Effector memory CD8-positive, alpha-beta T cell (primary cell): ENCODE results near the gene SDHB.

ENCODE experiments used
- ATAC-seq: fragments of 150-1000 bp; cut with Tn5 transposase; replicated peaks from 2 replicates; pipeline ENCODE4 v1.10.0; 2021; ENCODE audit warnings: mild to moderate bottlenecking, moderate library complexity
- DNase-seq, 3 experiments: peaks; one replicate each; pipeline ENCODE4 v3.0.0; 2021
- H3K27ac Mint-ChIP-seq, 2 donors: one replicate each; pipeline ENCODE4 v1.8.0; 2022; ENCODE audit warnings: mild to moderate bottlenecking in 2 of 2, mixed read lengths in 2 of 2, moderate library complexity in 2 of 2
- H3K27me3 Mint-ChIP-seq, 2 donors: one replicate each; pipeline ENCODE4 v1.8.0; 2022; ENCODE audit warnings: mixed read lengths in 2 of 2
- H3K36me3 Mint-ChIP-seq: one replicate; pipeline ENCODE4 v1.8.0; 2022; ENCODE audit warnings: mild to moderate bottlenecking, moderate library complexity, mixed read lengths; ENCODE audit not compliant: insufficient read depth
- H3K4me1 Mint-ChIP-seq, 2 donors: one replicate each; pipeline ENCODE4 v1.8.0; 2022; ENCODE audit warnings: low read depth in 2 of 2, mixed read lengths in 2 of 2
- H3K4me3 Mint-ChIP-seq, 2 donors: one replicate each; pipeline ENCODE4 v1.8.0; 2022; ENCODE audit warnings: mild to moderate bottlenecking in 2 of 2, mixed read lengths in 2 of 2, moderate library complexity in 2 of 2
- H3K9me3 Mint-ChIP-seq, 2 donors: one replicate each; pipeline ENCODE4 v1.8.0; 2022; ENCODE audit warnings: mixed read lengths in 2 of 2

Gene SDHB

DNA sequence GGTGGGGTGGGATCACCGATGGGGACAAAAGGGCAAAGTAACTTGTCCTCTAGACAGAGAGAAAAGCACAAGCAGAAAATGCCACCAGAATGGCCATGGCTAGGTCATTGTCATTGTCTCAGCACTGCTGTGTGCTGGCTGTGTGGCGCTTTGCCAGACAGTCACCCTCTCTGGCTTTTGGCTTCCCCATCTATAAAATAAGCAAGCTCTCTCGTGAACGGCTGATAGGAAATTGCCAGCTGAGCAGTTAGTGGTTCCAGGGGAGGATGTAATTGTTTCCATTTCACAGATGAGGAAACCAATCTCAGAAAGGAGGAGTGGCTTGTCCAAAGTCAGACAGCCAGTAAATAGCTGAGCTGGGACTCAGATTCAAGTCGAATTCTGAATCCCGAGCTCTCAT is 32.9 kb upstream of the SDHB start:
- no peaks in the 10 kb centered on the region for H3K9me3 Mint-ChIP-seq
- no peak overlapping the region for H3K4me3 Mint-ChIP-seq
- peaks cover 45 to 77% of the 10 kb centered on the region in 2 donors for H3K27me3 Mint-ChIP-seq
- H3K27ac Mint-ChIP-seq: no peak overlapping the region
- DNase-seq (no peak), ATAC-seq (no peak)
- peaks cover 0 to 3% of the 10 kb centered on the region in 2 donors for H3K4me1 Mint-ChIP-seq
- H3K36me3 Mint-ChIP-seq: peaks cover 3% of the 10 kb centered on the region

GRCh38 chr1:17084787-17085186 is 31.0 kb upstream of the SDHB start:
- H3K27me3 Mint-ChIP-seq: peaks cover 33 to 60% of the 10 kb centered on the region in 2 donors
- H3K36me3 Mint-ChIP-seq: peaks cover 3% of the 10 kb centered on the region
- no peak overlapping the region for H3K27ac Mint-ChIP-seq
- peaks cover 0 to 3% of the 10 kb centered on the region in 2 donors for H3K4me1 Mint-ChIP-seq
- H3K4me3 Mint-ChIP-seq: no peak overlapping the region
- no peaks in the 10 kb centered on the region for H3K9me3 Mint-ChIP-seq
- no peak for ATAC-seq
- no peak for DNase-seq

DNA sequence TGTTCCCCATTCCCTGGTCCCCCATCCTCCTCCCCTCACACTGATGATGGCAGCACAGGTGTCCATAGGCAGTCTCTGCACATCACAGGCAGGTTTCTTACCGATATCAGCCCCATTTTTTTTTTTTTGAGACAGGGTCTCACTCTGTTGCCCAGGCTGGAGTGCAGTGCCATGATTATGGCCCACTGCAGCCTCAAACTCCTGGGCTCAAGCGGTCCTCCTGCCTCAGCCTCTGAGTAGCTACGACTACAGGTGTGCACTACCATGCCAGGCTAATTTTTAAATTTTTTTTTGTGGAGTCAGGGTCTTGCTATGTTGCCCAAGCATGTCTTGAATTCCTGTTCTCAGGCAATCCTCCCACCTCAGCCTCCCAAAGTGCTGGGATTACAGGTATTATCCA is 28.9 kb upstream of the SDHB start:
- Mint-ChIP-seq H3K27ac (no peak overlapping the region), H3K4me3 (no peak overlapping the region), H3K9me3 (no peaks in the 10 kb centered on the region), H3K36me3 (peaks cover 5% of the 10 kb centered on the region), H3K27me3 (peaks cover 27 to 49% of the 10 kb centered on the region in 2 donors), H3K4me1 (peaks cover 0 to 2% of the 10 kb centered on the region in 2 donors)
- ATAC-seq: no peak
- no peak for DNase-seq

GRCh38 chr1:17081439-17081838 is 27.6 kb upstream of the SDHB start:
- no peak for DNase-seq
- Mint-ChIP-seq H3K27ac (no peak overlapping the region), H3K27me3 (peaks cover 24 to 41% of the 10 kb centered on the region in 2 donors), H3K9me3 (no peaks in the 10 kb centered on the region), H3K4me1 (peaks cover 0 to 1% of the 10 kb centered on the region in 2 donors), H3K4me3 (no peak overlapping the region), H3K36me3 (peaks cover 2% of the 10 kb centered on the region)
- ATAC-seq: no peak

GRCh38 chr1:17080880-17081279 is 27.0 kb upstream of the SDHB start:
- Mint-ChIP-seq H3K4me1 (peaks cover 0 to 1% of the 10 kb centered on the region in 2 donors), H3K27ac (no peak overlapping the region), H3K9me3 (no peaks in the 10 kb centered on the region), H3K36me3 (peaks cover 2% of the 10 kb centered on the region), H3K27me3 (peaks cover 18 to 35% of the 10 kb centered on the region in 2 donors), H3K4me3 (no peak overlapping the region)
- DNase-seq: no peak
- no peak for ATAC-seq

GRCh38 chr1:17080085-17080759 is 26.4 kb upstream of the SDHB start:
- no peak for ATAC-seq
- H3K4me1 Mint-ChIP-seq: peaks cover 0 to 1% of the 10 kb centered on the region in 2 donors

DNA sequence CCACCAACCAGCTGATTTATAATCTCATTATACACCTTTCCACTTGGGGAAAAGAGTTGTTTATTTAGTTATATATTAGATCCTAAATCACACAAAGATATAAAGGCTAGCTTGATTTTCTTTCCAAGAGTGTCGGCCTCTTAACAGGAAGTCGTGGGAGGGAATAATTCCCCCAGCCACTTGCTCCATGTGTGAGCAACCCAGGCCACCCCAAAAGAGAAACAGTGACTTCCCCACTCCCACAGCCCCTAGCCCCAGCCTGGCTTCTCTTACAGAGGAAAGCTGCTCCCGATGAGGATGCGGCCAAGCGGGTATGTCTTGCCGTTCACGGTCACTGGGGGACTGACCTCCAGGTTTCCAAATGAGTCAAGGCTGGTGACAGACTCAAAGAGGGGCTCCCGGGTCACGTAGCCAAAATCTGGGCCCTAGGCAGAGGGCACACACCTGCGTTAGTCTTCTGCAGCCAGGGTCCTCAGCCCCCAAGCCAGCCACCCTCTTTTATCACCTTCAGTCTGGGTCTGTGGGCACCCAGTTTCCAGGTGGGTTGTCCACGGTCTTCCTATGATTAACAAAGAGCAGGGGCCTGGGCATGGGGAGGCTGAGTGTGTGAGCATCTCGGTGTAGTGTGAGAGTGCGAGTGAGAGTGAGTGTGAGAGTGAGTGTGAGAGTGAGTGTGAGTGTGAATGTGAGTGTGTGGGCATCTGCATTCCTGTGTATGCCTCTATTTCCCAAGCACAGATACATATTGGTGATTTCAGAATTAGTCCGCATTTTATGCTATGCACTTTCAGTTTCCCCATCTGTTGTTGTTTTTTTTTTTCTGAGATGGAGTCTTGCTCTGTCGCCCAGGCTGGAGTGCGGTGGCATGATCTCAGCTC is 25.4 kb upstream of the SDHB start:
- peaks cover 6 to 19% of the 10 kb centered on the region in 2 donors for H3K27me3 Mint-ChIP-seq
- no peaks in the 10 kb centered on the region for H3K4me1 Mint-ChIP-seq
- H3K27ac Mint-ChIP-seq: peak overlapping the region in 1 of 2 donors; percentile 3
- H3K4me3 Mint-ChIP-seq: no peak overlapping the region
- H3K36me3 Mint-ChIP-seq: peaks cover 2% of the 10 kb centered on the region
- no peaks in the 10 kb centered on the region for H3K9me3 Mint-ChIP-seq
- ATAC-seq: no peak
- DNase-seq: no peak

More at GRCh38 chr1:17080085-17080759, 26.4 kb upstream of the SDHB start:
- Mint-ChIP-seq H3K4me3 (no peak overlapping the region), H3K27me3 (peaks cover 12 to 29% of the 10 kb centered on the region in 2 donors), H3K36me3 (peaks cover 2% of the 10 kb centered on the region), H3K27ac (no peak overlapping the region), H3K9me3 (no peaks in the 10 kb centered on the region)
- DNase-seq: no peak

- H3K9me3 Mint-ChIP-seq: no peaks in the 10 kb centered on the region
- DNase-seq (peak in 1 of 3 experiments; percentile 9), ATAC-seq (no peak)
- H3K27me3 Mint-ChIP-seq: no peaks in the 10 kb centered on the region
- H3K4me1 Mint-ChIP-seq: no peaks in the 10 kb centered on the region
- peaks cover 2% of the 10 kb centered on the region for H3K36me3 Mint-ChIP-seq
- no peak overlapping the region for H3K4me3 Mint-ChIP-seq
- peak overlapping the region in 1 of 2 donors; percentile 72 for H3K27ac Mint-ChIP-seq
These were observed 21.8 kb upstream of the SDHB start for GRCh38 chr1:17075470-17076255.

DNA sequence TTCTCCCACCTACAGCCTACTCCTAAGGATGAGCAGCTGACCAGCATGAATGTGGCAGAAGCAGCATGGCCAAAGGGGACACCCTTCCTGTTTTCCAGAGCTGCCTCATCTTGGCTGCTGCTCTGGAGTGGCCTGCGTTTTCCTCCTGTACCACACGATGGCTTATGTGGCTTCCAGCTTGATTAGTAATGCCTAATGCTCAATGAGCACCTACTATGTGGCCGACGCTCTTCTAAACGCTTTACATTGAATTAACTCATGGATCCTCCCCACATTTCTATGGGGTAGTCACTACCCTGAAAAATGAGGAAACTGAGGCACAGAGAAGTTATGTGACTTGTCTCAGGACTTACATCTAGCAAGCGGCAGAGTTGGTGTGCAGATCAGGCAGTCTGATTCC is 18.0 kb upstream of the SDHB start:
- ATAC-seq: no peak
- Mint-ChIP-seq H3K27ac (no peak overlapping the region), H3K9me3 (no peaks in the 10 kb centered on the region), H3K4me3 (no peak overlapping the region), H3K27me3 (no peaks in the 10 kb centered on the region), H3K36me3 (no peaks in the 10 kb centered on the region), H3K4me1 (no peaks in the 10 kb centered on the region)
- no peak for DNase-seq

GRCh38 chr1:17070163-17070525 is 16.3 kb upstream of the SDHB start:
- no peak for DNase-seq
- Mint-ChIP-seq H3K27ac (no peak overlapping the region), H3K9me3 (no peaks in the 10 kb centered on the region), H3K36me3 (no peaks in the 10 kb centered on the region), H3K4me1 (no peaks in the 10 kb centered on the region), H3K27me3 (no peaks in the 10 kb centered on the region), H3K4me3 (no peak overlapping the region)
- no peak for ATAC-seq

GRCh38 chr1:17069452-17070162 is 15.8 kb upstream of the SDHB start:
- no peaks in the 10 kb centered on the region for H3K9me3 Mint-ChIP-seq
- H3K4me3 Mint-ChIP-seq: no peak overlapping the region
- DNase-seq (no peak), ATAC-seq (no peak)
- H3K27ac Mint-ChIP-seq: no peak overlapping the region
- no peaks in the 10 kb centered on the region for H3K27me3 Mint-ChIP-seq
- no peaks in the 10 kb centered on the region for H3K4me1 Mint-ChIP-seq
- H3K36me3 Mint-ChIP-seq: no peaks in the 10 kb centered on the region

- Mint-ChIP-seq H3K4me3 (no peak overlapping the region), H3K9me3 (no peaks in the 10 kb centered on the region), H3K4me1 (no peaks in the 10 kb centered on the region), H3K27ac (no peak overlapping the region), H3K27me3 (no peaks in the 10 kb centered on the region), H3K36me3 (no peaks in the 10 kb centered on the region)
- DNase-seq: no peak
- ATAC-seq: no peak
These were observed 15.0 kb upstream of the SDHB start for GRCh38 chr1:17068789-17069188.
